SK-N-SH (cell line): ENCODE results near the gene RELN. TPM values are rescaled to one million over a fixed set of nuclear protein-coding genes. Genes with fewer than 3 reads are reported as not detected.

Source experiments
- CTCF ChIA-PET: fragments of 300-600, 350-600 bp; formaldehyde crosslinking; extraction: SDS; loops from one replicate; lab custom pipeline; 2021; lab: Yijun Ruan, JAX
- POLR2A ChIA-PET: fragments of 350-600 bp; sonication (Branson Sonifier 250); formaldehyde crosslinking; extraction: SDS; loops from one replicate; lab custom pipeline; 2020; ENCODE audit warnings: antibody characterized with exemption, inconsistent platforms; lab: Yijun Ruan, JAX
- DNase-seq: peaks from one replicate; pipeline ENCODE4 v3.0.0; 2012
- H2AFZ ChIP-seq: fragments of 200-600 bp; sonication (generic); 2 replicates; pipeline ENCODE4 v1.8.1; 2016; ENCODE audit warnings: antibody characterized with exemption, mild to moderate bottlenecking, low read depth
- H3F3A ChIP-seq: fragments of 200-600 bp; sonication (generic); replicated peaks from 2 replicates; pipeline ENCODE3; 2016; ENCODE audit warnings: antibody characterized with exemption, mild to moderate bottlenecking; ENCODE audit not compliant: insufficient read depth
- H3K27ac ChIP-seq, 2 experiments: fragments of 200-500 bp in 1 of 2; fragments of 200-600 bp in 1 of 2; sonication (Bioruptor generic) in 1 of 2; sonication (generic), shearing (Covaris generic) in 1 of 2; 2 replicates each; pipeline versions ENCODE4 v1.5.1 to v1.6.1; 2014 to 2016; ENCODE audit warnings: low read depth in 2 of 2, inconsistent platforms in 1 of 2, low read length in 1 of 2, mild to moderate bottlenecking in 1 of 2, mixed read lengths in 1 of 2
- H3K27me3 ChIP-seq: fragments of 200-600 bp; sonication (generic), shearing (Covaris generic); 2 replicates; pipeline ENCODE4 v1.6.1; 2016; ENCODE audit warnings: mixed run types; ENCODE audit not compliant: insufficient read depth
- H3K36me3 ChIP-seq, 2 experiments: fragments of 200-500 bp in 1 of 2; fragments of 200-600 bp in 1 of 2; sonication (Bioruptor generic) in 1 of 2; sonication (generic) in 1 of 2; replicated peaks in 1 of 2; 2 replicates each; pipeline versions ENCODE3 to v1.5.1; 2014 to 2016; ENCODE audit warnings: low read length in 1 of 2, mild to moderate bottlenecking in 1 of 2; ENCODE audit not compliant: insufficient read depth in 2 of 2, control insufficient read depth in 1 of 2
- H3K4me1 ChIP-seq, 2 experiments: fragments of 200-500 bp in 1 of 2; fragments of 200-600 bp in 1 of 2; sonication (Bioruptor generic) in 1 of 2; sonication (generic), shearing (Covaris generic) in 1 of 2; 2 replicates each; pipeline versions ENCODE4 v1.5.1 to v1.6.1; 2014 to 2016; ENCODE audit warnings: low read depth in 1 of 2, low read length in 1 of 2, mixed run types in 1 of 2; ENCODE audit not compliant: insufficient read depth in 2 of 2, control insufficient read depth in 1 of 2
- H3K4me2 ChIP-seq: fragments of 200-600 bp; sonication (generic), shearing (Covaris generic); 2 replicates; pipeline ENCODE4 v1.6.1; 2017; ENCODE audit warnings: mixed run types
- H3K4me3 ChIP-seq, 2 experiments: fragments of 200-500 bp in 1 of 2; fragments of 200-600 bp in 1 of 2; sonication (Bioruptor generic) in 1 of 2; sonication (generic), shearing (Covaris generic) in 1 of 2; 2 replicates each; pipeline versions ENCODE4 v1.5.1 to v1.8.1; 2014 to 2016; ENCODE audit warnings: low read depth in 2 of 2, inconsistent platforms in 1 of 2, low read length in 1 of 2, mild to moderate bottlenecking in 1 of 2, mixed read lengths in 1 of 2, moderate library complexity in 1 of 2
- H3K79me2 ChIP-seq: fragments of 200-600 bp; sonication (generic); 2 replicates; pipeline ENCODE4 v1.8.1; 2017; ENCODE audit warnings: mild to moderate bottlenecking; ENCODE audit not compliant: insufficient read depth
- H3K9ac ChIP-seq: fragments of 200-600 bp; sonication (generic); 2 replicates; pipeline ENCODE4 v1.6.1; 2017; ENCODE audit warnings: mixed run types
- H3K9me2 ChIP-seq: fragments of 200-600 bp; sonication (generic); 2 replicates; pipeline ENCODE4 v1.6.1; 2017; ENCODE audit warnings: mixed run types
- H3K9me3 ChIP-seq: fragments of 200-600 bp; sonication (generic); 2 replicates; pipeline ENCODE4 v1.6.1; 2017; ENCODE audit warnings: mixed run types, mild to moderate bottlenecking, moderate library complexity
- H4K20me1 ChIP-seq: fragments of 200-600 bp; sonication (generic); 2 replicates; pipeline ENCODE4 v1.6.1; 2017; ENCODE audit warnings: mild to moderate bottlenecking, mixed run types; ENCODE audit not compliant: insufficient read depth
- EZH2phosphoT487 ChIP-seq: fragments of 200-600 bp; sonication (generic); IDR thresholded peaks from 2 replicates; pipeline ENCODE4 v1.6.1; 2017; ENCODE audit warnings: low read depth, mixed run types, mild to moderate bottlenecking, antibody characterized with exemption, moderate library complexity, borderline replicate concordance
- FOXJ3 ChIP-seq: sonication (generic); formaldehyde crosslinking; IDR thresholded peaks from 2 replicates; pipeline ENCODE4 v1.5.1; 2020; ENCODE audit warnings: mild to moderate bottlenecking, missing genetic modification reagents
- FOXM1 ChIP-seq: IDR thresholded peaks from 2 replicates; pipeline ENCODE4 v1.4.0; 2012; ENCODE audit warnings: low read depth, mild to moderate bottlenecking
- GABPA ChIP-seq: IDR thresholded peaks from 2 replicates; pipeline ENCODE4 v1.4.0; 2012; ENCODE audit warnings: low read depth, mild to moderate bottlenecking
- GATA2 ChIP-seq: sonication (generic); formaldehyde crosslinking; IDR thresholded peaks from 2 replicates; pipeline ENCODE4 v1.5.0; 2020; ENCODE audit warnings: mild to moderate bottlenecking, missing genetic modification reagents
- MEF2A ChIP-seq: IDR thresholded peaks from 2 replicates; pipeline ENCODE4 v1.4.0; 2012; ENCODE audit warnings: low read depth, borderline replicate concordance
- NFIC ChIP-seq: IDR thresholded peaks from 2 replicates; pipeline ENCODE4 v1.4.0; 2012; ENCODE audit warnings: borderline replicate concordance
- NRF1 ChIP-seq: IDR thresholded peaks from 2 replicates; pipeline ENCODE4 v1.6.1; 2012; ENCODE audit warnings: low read depth, mild to moderate bottlenecking, low read length
- POLR2AphosphoS5 ChIP-seq: IDR thresholded peaks from 2 replicates; pipeline ENCODE4 v1.6.1; 2012; ENCODE audit warnings: low read depth, low read length
- RAD21 ChIP-seq: IDR thresholded peaks from 2 replicates; pipeline ENCODE4 v1.6.1; 2012; ENCODE audit warnings: mild to moderate bottlenecking, low read length
- YY1 ChIP-seq: IDR thresholded peaks from 2 replicates; pipeline ENCODE4 v1.4.0; 2012; ENCODE audit warnings: low read depth, mild to moderate bottlenecking
- WGBS: methylation state at CpG from one replicate; pipeline ENCODE4 v1.1.6; 2017; ENCODE audit warnings: low lambda C conversion rate; 5-methylcytosine and 5-hydroxymethylcytosine counted together
- polyA plus RNA-seq, 3 experiments: library from polyadenylated mRNA; depleted of rRNA; stranded (reverse); fragments of >200 nt; gene quantifications; 2 replicates each; pipeline ENCODE4 v1.2.3, GENCODE V29; 2012
- TF ChIP-seq, protein P1 (sequence below): IDR thresholded peaks from 2 replicates; pipeline ENCODE4 v1.6.1; 2012; ENCODE audit warnings: mild to moderate bottlenecking, low read depth, low read length, moderate library complexity
- TF ChIP-seq, protein P2 (sequence below): IDR thresholded peaks from 2 replicates; pipeline ENCODE4 v1.4.0; 2012; ENCODE audit warnings: low read depth, borderline replicate concordance
- TF ChIP-seq, protein P3 (sequence below): fragments of 150-350 bp; IDR thresholded peaks from 2 replicates; pipeline ENCODE4 v1.6.1; 2016; ENCODE audit warnings: mild to moderate bottlenecking, low read depth, low read length

Gene RELN
- polyA plus RNA-seq, 1 of the 3 experiments (the other 2 are of a cell fraction) = 0.02 TPM

DNA sequence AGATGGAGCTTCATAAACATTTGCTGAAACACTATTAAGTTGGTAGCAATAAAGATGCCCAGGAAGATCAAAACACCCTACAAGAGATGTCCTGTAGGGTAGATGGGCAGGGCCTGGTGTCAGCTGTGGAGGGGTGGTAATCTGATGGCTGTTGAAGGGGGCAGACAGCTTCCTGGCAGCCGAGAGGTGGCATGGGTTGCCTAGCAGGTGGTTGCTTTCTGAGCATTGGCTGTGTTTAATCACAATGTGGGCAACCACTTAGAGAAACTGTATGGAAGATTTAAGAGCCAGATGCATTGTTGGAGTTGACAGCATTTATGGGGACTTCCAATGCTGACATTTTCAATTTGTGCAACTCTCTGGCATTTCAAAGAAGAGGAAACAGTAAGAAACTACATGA lies 463.5 kb downstream of the RELN start:
- Histone ChIP-seq H3K27ac (no peak overlapping the region), H3K4me3 (no peak overlapping the region), H4K20me1 (no peaks in the 10 kb centered on the region), H3F3A (no peaks in the 10 kb centered on the region), H3K9me2 (no peaks in the 10 kb centered on the region), H3K27me3 (no peaks in the 10 kb centered on the region), H3K9ac (no peak overlapping the region), H3K4me1 (peaks cover 0 to 5% of the 10 kb centered on the region in 2 experiments; a peak in 1 of 4 replicates), H3K9me3 (no peaks in the 10 kb centered on the region)
- CTCF ChIA-PET = interaction anchor here (1.1 to 3.3 kb wide), 7 partner anchors 8 to 1322 kb away, joined by 3 to 19 read pairs (median 4); no protein-coding TSS in a partner anchor
- TF ChIP-seq, protein P1, sequence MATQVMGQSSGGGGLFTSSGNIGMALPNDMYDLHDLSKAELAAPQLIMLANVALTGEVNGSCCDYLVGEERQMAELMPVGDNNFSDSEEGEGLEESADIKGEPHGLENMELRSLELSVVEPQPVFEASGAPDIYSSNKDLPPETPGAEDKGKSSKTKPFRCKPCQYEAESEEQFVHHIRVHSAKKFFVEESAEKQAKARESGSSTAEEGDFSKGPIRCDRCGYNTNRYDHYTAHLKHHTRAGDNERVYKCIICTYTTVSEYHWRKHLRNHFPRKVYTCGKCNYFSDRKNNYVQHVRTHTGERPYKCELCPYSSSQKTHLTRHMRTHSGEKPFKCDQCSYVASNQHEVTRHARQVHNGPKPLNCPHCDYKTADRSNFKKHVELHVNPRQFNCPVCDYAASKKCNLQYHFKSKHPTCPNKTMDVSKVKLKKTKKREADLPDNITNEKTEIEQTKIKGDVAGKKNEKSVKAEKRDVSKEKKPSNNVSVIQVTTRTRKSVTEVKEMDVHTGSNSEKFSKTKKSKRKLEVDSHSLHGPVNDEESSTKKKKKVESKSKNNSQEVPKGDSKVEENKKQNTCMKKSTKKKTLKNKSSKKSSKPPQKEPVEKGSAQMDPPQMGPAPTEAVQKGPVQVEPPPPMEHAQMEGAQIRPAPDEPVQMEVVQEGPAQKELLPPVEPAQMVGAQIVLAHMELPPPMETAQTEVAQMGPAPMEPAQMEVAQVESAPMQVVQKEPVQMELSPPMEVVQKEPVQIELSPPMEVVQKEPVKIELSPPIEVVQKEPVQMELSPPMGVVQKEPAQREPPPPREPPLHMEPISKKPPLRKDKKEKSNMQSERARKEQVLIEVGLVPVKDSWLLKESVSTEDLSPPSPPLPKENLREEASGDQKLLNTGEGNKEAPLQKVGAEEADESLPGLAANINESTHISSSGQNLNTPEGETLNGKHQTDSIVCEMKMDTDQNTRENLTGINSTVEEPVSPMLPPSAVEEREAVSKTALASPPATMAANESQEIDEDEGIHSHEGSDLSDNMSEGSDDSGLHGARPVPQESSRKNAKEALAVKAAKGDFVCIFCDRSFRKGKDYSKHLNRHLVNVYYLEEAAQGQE = no peak
- TF ChIP-seq YY1 (no peak), GABPA (no peak), GATA2 (no peak), NRF1 (no peak), EZH2phosphoT487 (no peak)
- TF ChIP-seq, protein P2, sequence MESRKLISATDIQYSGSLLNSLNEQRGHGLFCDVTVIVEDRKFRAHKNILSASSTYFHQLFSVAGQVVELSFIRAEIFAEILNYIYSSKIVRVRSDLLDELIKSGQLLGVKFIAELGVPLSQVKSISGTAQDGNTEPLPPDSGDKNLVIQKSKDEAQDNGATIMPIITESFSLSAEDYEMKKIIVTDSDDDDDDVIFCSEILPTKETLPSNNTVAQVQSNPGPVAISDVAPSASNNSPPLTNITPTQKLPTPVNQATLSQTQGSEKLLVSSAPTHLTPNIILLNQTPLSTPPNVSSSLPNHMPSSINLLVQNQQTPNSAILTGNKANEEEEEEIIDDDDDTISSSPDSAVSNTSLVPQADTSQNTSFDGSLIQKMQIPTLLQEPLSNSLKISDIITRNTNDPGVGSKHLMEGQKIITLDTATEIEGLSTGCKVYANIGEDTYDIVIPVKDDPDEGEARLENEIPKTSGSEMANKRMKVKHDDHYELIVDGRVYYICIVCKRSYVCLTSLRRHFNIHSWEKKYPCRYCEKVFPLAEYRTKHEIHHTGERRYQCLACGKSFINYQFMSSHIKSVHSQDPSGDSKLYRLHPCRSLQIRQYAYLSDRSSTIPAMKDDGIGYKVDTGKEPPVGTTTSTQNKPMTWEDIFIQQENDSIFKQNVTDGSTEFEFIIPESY = no peak
- TF ChIP-seq, all 33 proteins: peak for 0
- Histone ChIP-seq H2AFZ (no peak overlapping the region), H3K4me2 (no peak overlapping the region), H3K36me3 (no peaks in the 10 kb centered on the region), H3K79me2 (no peaks in the 10 kb centered on the region)
- 0% methylated on average over 1 of the region's 1 CpG for WGBS
- no peak for DNase-seq
- POLR2A ChIA-PET = no interaction called here

DNA sequence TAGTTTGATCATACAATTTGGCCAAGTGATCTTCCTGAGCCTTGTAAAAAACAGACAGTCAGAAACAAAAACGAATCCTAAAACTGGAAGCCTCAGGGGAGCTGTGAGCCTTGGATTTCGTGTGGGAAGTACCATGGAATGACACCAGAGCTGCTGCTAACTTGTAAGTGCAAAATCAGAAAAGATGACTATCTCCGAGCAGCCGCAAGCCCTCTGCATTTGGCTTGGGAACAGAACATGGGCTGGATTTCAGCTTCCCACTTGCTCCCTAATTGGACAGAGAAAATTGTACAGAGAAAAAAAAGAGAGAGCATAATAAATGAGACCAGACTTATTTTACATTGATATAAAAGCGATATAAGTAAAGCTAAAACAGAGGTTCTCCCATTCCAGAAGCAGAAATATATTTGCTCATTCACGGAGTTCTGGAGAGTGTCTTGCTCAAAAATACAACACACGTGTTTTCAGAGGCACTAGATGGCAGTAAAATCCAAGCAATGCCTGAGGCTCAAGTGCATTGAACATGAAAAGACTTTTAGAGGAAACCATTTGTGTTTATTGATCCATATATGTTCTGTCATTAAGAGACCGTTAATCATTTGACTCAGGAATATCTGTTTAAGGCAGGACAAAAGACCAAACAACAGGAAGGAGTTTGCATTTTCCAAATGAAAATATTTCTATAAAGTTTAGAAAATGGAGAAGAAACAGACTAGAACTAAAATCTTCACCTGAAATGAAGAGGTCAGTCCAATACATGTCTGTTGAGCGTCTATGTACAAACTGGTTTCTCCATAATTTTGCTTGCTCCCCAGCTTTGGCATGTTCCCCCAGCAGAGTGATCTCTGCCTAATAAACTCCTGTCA lies 465.2 kb downstream of the RELN start:
- CTCF ChIA-PET = interaction anchor here (0.6 to 3.3 kb wide), 65 partner anchors 9 to 1395 kb away, joined by 3 to 40 read pairs (median 4); partner anchors contain the start of gene SLC26A5
- TF ChIP-seq YY1 = no peak
- TF ChIP-seq POLR2AphosphoS5 = no peak
- no peak for TF ChIP-seq MEF2A
- TF ChIP-seq, protein P3, sequence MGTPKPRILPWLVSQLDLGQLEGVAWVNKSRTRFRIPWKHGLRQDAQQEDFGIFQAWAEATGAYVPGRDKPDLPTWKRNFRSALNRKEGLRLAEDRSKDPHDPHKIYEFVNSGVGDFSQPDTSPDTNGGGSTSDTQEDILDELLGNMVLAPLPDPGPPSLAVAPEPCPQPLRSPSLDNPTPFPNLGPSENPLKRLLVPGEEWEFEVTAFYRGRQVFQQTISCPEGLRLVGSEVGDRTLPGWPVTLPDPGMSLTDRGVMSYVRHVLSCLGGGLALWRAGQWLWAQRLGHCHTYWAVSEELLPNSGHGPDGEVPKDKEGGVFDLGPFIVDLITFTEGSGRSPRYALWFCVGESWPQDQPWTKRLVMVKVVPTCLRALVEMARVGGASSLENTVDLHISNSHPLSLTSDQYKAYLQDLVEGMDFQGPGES = no peak
- no peak for TF ChIP-seq FOXM1
- TF ChIP-seq, protein P1 = no peak
- no peak for TF ChIP-seq NRF1
- no peak for TF ChIP-seq NFIC
- TF ChIP-seq FOXJ3 (CRISPR knock-in tag) = no peak
- peak; percentile 99 for TF ChIP-seq RAD21

More for the DNA sequence above, 465.2 kb downstream of the RELN start:
- H2AFZ ChIP-seq = no peak overlapping the region; the same call in 1 of the 2 replicates
- no peaks in the 10 kb centered on the region for H3K9me2 ChIP-seq
- H4K20me1 ChIP-seq = no peaks in the 10 kb centered on the region
- H3K36me3 ChIP-seq = no peaks in the 10 kb centered on the region
- H3K9ac ChIP-seq = no peak overlapping the region
- H3K9me3 ChIP-seq = no peaks in the 10 kb centered on the region
- H3K4me1 ChIP-seq = peaks cover 0 to 5% of the 10 kb centered on the region in 2 experiments; a peak in 1 of 4 replicates
- H3K27ac ChIP-seq = no peak overlapping the region
- H3K4me2 ChIP-seq = peak overlapping the region; percentile 3; the same call in 1 of the 2 replicates
- H3K79me2 ChIP-seq = no peaks in the 10 kb centered on the region
- no peak overlapping the region; a peak in 1 of 4 replicates for H3K4me3 ChIP-seq
- no peaks in the 10 kb centered on the region for H3K27me3 ChIP-seq
- peak; percentile 72 for DNase-seq
- 11% methylated on average over 9 of the region's 9 CpGs for WGBS
- no peaks in the 10 kb centered on the region for H3F3A ChIP-seq
- POLR2A ChIA-PET = no interaction called here
